Left lobe of liver (tissue), 2 donors: ENCODE results near the gene CCDC7. TPM values are rescaled to one million over a fixed set of nuclear protein-coding genes. Genes with fewer than 3 reads are reported as not detected.

Experiments
- ATAC-seq: fragments of 200-7000 bp; cut with Tn5 transposase; one replicate; pipeline ENCODE4 v1.9.1; 2020; ENCODE audit warnings: mild to moderate bottlenecking, moderate library complexity
- DNase-seq: peaks from one replicate; pipeline ENCODE4 v3.0.0-alpha.2; 2020; ENCODE audit warnings: low spot score
- total RNA-seq: library from RNA; stranded (reverse); gene quantifications from one replicate; pipeline ENCODE4 v1.2.1, GENCODE V29; 2021
- donor health status: DM: no; HTN: no; CAD: no; lungs with moderate emphysema.
- donor health status: DM: no; HTN: yes; CAD: no.

Gene CCDC7
- total RNA-seq, 1 donor from 2014 or later: 4.9 TPM

DNA sequence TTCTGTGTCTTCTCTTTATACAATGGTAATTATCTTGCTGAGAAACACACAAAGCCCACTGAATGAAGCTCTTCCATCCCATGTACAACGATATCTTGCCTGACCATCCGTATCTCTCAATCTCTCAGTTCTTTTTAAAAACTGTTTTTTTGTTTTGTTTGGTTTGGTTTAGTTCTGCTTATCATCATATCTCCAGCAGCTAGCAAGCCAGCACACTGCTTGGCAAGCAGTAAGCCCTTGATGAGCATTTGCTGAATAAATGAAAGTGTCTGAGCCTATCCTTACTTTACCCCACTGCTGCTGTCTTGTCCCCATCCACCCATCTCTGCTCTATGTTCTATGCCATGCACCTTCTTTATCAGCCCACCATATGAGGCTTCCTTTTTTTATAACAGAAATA lies 477.9 kb downstream of the CCDC7 start:
- no peak for DNase-seq
- no peak for ATAC-seq

Other genes with a start within 250 kb of the CCDC7 start
- 9.6 TPM for gene EPC1, start 99.0 kb upstream of the CCDC7 start, total RNA-seq